Psoas muscle (tissue), 8 donors: ENCODE data around the gene RABGGTA. TPM values are rescaled to one million over a fixed set of nuclear protein-coding genes. Genes with fewer than 3 reads are reported as not detected.
A peak's percentile ranks its signal among the peaks of the same experiment; 100 is the strongest.

Experiments
- ATAC-seq, 4 donors: fragments of 200-7000 bp; cut with Tn5 transposase; one replicate each; pipeline ENCODE4 v1.9.1; 2020; ENCODE audit warnings: moderate library complexity in 3 of 4, mild to moderate bottlenecking in 2 of 4
- DNase-seq, 2 donors: peaks; one replicate each; pipeline ENCODE4 v3.0.0-alpha.2; 2020
- H3K27ac ChIP-seq: fragments of 200-600 bp; one replicate; pipeline ENCODE4 v1.8.0; 2022
- H3K27me3 ChIP-seq, 3 donors: fragments of 200-600 bp in 1 of 3; one replicate each; pipeline versions ENCODE4 v1.6.1 to v1.8.0; 2013 to 2022; ENCODE audit warnings: low read length in 2 of 3, mild to moderate bottlenecking in 2 of 3, moderate library complexity in 1 of 3; ENCODE audit not compliant: insufficient read depth in 3 of 3
- H3K36me3 ChIP-seq, 2 donors: fragments of 200-600 bp in 1 of 2; one replicate each; pipeline versions ENCODE4 v1.6.1 to v1.8.0; 2013 to 2022; ENCODE audit warnings: low read depth in 1 of 2, mild to moderate bottlenecking in 1 of 2, moderate library complexity in 1 of 2; ENCODE audit not compliant: insufficient read depth in 1 of 2
- H3K4me1 ChIP-seq: fragments of 200-600 bp; one replicate; pipeline ENCODE4 v1.8.0; 2022
- H3K4me3 ChIP-seq: fragments of 200-600 bp; one replicate; pipeline ENCODE4 v1.8.0; 2022; ENCODE audit warnings: mild to moderate bottlenecking
- H3K9me3 ChIP-seq: fragments of 200-600 bp; one replicate; pipeline ENCODE4 v1.8.0; 2022
- CTCF ChIP-seq: fragments of 200-600 bp; IDR thresholded peaks from one replicate; pipeline ENCODE4 v1.8.0; 2022; ENCODE audit warnings: antibody characterized with exemption
- WGBS, 3 donors: extraction: QIAGEN DNeasy Blood & Tissue Kit; methylation state at CpG; one replicate each; pipeline versions ENCODE4 v1.1.6 to v1.1.7; 2013; 5-methylcytosine and 5-hydroxymethylcytosine counted together
- intact Hi-C, 2 donors: fragments of 100-400 bp; cut with DNase I; formaldehyde crosslinking; loops; one replicate each; pipeline versions ENCODE4 v1.11.0 to v1.14.2; 2022
- polyA plus RNA-seq, 3 donors: library from polyadenylated mRNA; stranded (reverse); fragments of 200-250 nt; gene quantifications; one replicate each; pipeline ENCODE4 v1.2.3, GENCODE V29; 2013
- total RNA-seq, 4 donors: library from RNA; stranded (reverse); fragmentation: NEBNext Ultra II Directional in 2 of 4; extraction: Animal tissue kit (Norgen Biotek cat#: 25700) in 2 of 4; gene quantifications; one replicate each; pipeline versions ENCODE4 v1.2.1 to v1.2.4, GENCODE V29; 2021 to 2023
- donor health status: healthy with polysubstance abuse.
- donor health status: DM: no; HTN: no; CAD: no; lungs with moderate emphysema.
- donor health status: Bipolar disorder and iron deficiency.
- donor health status: healthy.
- donor health status: DM: yes; HTN: yes; CAD: no.
- donor health status: DM: no; HTN: no; CAD: no.
- donor health status: DM: no; HTN: no; CAD: no.
- donor health status: DM: yes; HTN: yes; CAD: no.

The RABGGTA gene
- total and polyA plus RNA-seq, 7 donors = 15.1 to 36.2 (median 17.5) TPM

- H3K36me3 ChIP-seq = peaks cover 0 to 10% of the 10 kb centered on the region in 2 donors
- peaks cover 4% of the 10 kb centered on the region for H3K4me1 ChIP-seq
- no peak for ATAC-seq
- DNase-seq = no peak
- WGBS, 3 donors = 62 to 81% (median 76%) methylated on average over 10 of the region's 10 CpGs
- H3K4me3 ChIP-seq = peak overlapping the region; percentile 34
- no peak for TF ChIP-seq CTCF
- intact Hi-C loops = no loop called here
- H3K27me3 ChIP-seq = peaks cover 0 to 41% (median 9%) of the 10 kb centered on the region in 3 donors
- peak overlapping the region; percentile 23 for H3K27ac ChIP-seq
- no peaks in the 10 kb centered on the region for H3K9me3 ChIP-seq
Observed at GRCh38 chr14:24315243-24315806, 43.9 kb upstream of the RABGGTA start.

GRCh38 chr14:24314377-24315193 lies 43.2 kb upstream of the RABGGTA start:
- H3K4me1 ChIP-seq = peaks cover 12% of the 10 kb centered on the region

GRCh38 chr14:24313913-24314312 lies 42.5 kb upstream of the RABGGTA start:
- WGBS, 3 donors = 73 to 84% (median 73%) methylated on average over 2 of the region's 2 CpGs
- no peak for ATAC-seq
- Histone ChIP-seq H3K4me3 (no peak overlapping the region), H3K9me3 (no peaks in the 10 kb centered on the region), H3K27me3 (peaks cover 0 to 34% (median 4%) of the 10 kb centered on the region in 3 donors), H3K4me1 (peaks cover 13% of the 10 kb centered on the region), H3K27ac (no peak overlapping the region), H3K36me3 (peaks cover 0 to under 1% of the 10 kb centered on the region in 2 donors)
- intact Hi-C loops = no loop called here
- TF ChIP-seq CTCF = no peak
- DNase-seq = no peak

More at GRCh38 chr14:24314377-24315193, 43.2 kb upstream of the RABGGTA start:
- WGBS, 3 donors = 67 to 76% (median 75%) methylated on average over 5 of the region's 5 CpGs
- intact Hi-C loops = no loop called here
- Histone ChIP-seq H3K27me3 (peaks cover 0 to 41% (median 9%) of the 10 kb centered on the region in 3 donors), H3K9me3 (no peaks in the 10 kb centered on the region), H3K27ac (no peak overlapping the region), H3K4me3 (no peak overlapping the region), H3K36me3 (peaks cover 0 to 6% of the 10 kb centered on the region in 2 donors)
- DNase-seq (peak in 1 of 2 donors; percentile 53), ATAC-seq (no peak)
- TF ChIP-seq CTCF = no peak

- TF ChIP-seq CTCF = no peak
- H3K4me1 ChIP-seq = peaks cover 13% of the 10 kb centered on the region
Observed at GRCh38 chr14:24312736-24313507, 41.5 kb upstream of the RABGGTA start.

More at GRCh38 chr14:24312736-24313507, 41.5 kb upstream of the RABGGTA start:
- ATAC-seq (no peak), DNase-seq (peak in 1 of 2 donors; percentile 53)
- intact Hi-C loops = no loop called here
- Histone ChIP-seq H3K9me3 (no peaks in the 10 kb centered on the region), H3K4me3 (no peak overlapping the region), H3K36me3 (peaks cover 0 to 5% of the 10 kb centered on the region in 2 donors), H3K27ac (peak overlapping the region; percentile 63), H3K27me3 (peaks cover 0 to 24% (median 2%) of the 10 kb centered on the region in 3 donors)
- WGBS, 3 donors = 64 to 69% (median 65%) methylated on average over 9 of the region's 9 CpGs
